HG02852 (cell line): ENCODE measurements around the gene PPP2R5D.
"Not testable (repeated sequence)": the region's sequence is repeated elsewhere in the genome, so short reads cannot be mapped to it uniquely, and the experiment has no call there.

ENCODE experiments used
- ATAC-seq: cut with Tn5 transposase; IDR thresholded peaks from one replicate; pipeline ENCODE4 v1.9.1; 2021; ENCODE audit warnings: mild to moderate bottlenecking, moderate library complexity; ENCODE audit not compliant: unreplicated experiment

PPP2R5D gene

DNA sequence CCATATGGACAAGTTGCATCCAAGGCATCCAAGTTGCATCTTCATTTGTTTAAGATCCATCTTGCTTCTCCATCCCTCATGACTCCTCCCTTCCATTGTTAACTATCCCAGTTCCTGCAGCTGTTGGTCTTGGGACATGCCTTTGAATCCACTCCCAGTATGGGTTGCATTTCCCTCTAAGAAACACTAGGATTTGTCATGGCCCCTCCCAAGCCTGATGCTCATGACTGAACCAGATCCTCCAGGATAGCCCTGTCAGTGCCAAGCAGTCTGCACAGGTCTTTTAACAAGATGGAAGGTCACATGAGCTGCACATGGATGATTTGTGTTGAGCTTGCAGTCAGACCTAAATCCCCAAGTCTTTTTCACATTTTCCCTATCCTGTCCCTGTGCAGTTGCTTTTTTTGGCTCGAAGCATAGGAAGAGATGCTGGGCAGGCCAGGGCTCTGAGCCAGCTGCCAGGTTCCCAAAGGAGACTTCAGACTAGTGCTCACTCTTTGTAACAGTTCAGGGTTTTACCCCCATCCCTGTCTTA lies 4.2 kb downstream of the PPP2R5D start:
- ATAC-seq = no peak

- no peak for ATAC-seq
These were observed 5.6 kb downstream of the PPP2R5D start for GRCh38 chr6:42989923-42990322.

DNA sequence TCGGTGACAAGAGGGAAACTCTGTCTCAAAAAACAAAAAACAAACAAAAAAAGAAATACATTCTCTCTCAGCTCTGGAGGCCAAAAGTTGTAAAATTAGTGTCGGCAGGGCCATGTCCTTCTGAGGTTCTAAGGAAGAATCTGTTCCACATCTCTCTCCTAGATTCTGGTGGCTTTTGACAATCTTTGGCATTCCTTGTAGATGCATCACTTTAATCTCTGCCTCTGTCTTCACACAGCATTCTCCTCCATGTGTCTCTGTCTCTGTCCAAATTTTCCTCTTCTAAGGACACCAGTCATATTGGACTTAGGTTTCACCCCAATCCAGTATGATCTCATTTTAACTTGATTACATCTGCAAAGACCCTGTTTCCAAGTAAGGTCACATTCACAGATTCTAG lies 9.1 kb downstream of the PPP2R5D start:
- no peak for ATAC-seq

GRCh38 chr6:42996513-42996912 lies 12.1 kb downstream of the PPP2R5D start:
- ATAC-seq = no peak

DNA sequence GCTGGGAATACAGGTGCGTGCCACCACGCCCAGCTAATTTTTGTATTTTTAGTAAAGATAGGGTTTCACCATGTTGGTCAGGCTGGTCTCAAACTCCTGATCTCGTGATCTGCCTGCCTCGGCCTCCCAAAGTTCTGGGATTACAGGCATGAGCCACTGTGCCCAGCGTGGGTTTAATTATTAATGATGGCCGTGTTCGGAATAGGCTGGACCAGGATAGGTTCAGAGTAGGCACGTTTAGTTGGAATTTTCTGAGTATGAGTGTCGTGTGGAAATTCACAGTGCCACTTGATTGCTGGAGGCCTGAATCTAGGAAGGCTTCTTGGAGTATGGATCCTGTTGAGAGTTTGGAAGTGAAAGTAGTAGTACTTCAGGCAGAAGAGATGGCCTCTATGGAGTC lies 13.8 kb downstream of the PPP2R5D start:
- ATAC-seq = not testable (repeated sequence)

GRCh38 chr6:43001843-43002242 lies 17.5 kb downstream of the PPP2R5D start:
- ATAC-seq = no peak

DNA sequence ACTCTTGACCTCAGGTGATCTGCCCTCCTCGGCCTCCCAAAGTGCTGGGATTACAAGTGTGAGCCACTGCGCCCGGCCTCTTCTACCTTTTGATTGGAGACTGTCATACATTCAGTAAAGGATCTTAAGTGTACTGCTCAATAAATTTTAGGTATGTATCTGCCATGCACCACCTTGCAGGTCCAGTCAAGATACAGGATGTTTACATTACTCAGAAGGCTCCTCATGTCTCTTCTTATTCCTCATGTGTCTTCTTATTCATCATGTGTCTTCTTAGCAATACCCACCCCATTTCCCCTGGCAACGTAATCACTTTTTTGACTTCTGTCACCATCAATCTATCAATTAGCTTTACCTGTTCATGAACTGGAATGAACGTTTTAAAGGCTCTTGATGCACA lies 21.5 kb downstream of the PPP2R5D start:
- no peak for ATAC-seq

- ATAC-seq = no peak
These were observed 21.9 kb downstream of the PPP2R5D start for GRCh38 chr6:43006251-43006650.

DNA sequence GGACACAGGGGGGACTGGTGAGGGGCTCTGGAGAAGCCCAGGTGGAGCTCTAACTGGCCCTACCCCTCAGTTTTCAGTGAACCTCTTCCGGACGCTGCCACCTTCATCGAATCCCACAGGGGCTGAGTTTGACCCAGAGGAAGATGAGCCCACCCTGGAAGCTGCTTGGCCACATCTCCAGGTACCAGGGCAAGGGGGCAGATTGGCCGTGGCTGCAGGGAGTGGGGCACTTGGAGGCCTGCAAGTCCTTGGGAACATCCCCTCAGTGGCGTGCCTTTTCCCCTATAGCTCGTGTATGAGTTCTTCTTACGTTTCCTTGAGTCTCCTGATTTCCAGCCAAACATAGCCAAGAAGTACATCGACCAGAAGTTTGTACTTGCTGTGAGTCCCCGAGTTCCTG lies 22.8 kb downstream of the PPP2R5D start:
- ATAC-seq = no peak

GRCh38 chr6:43009124-43009523 lies 24.8 kb downstream of the PPP2R5D start:
- no peak for ATAC-seq

GRCh38 chr6:43011207-43011606 lies 26.8 kb downstream of the PPP2R5D start:
- ATAC-seq = no peak

- ATAC-seq = no peak
These were observed 28.0 kb downstream of the PPP2R5D start for GRCh38 chr6:43012364-43012763.

GRCh38 chr6:43013097-43013842 lies 28.9 kb downstream of the PPP2R5D start:
- ATAC-seq = peak; percentile 18

GRCh38 chr6:43013843-43014433 lies 29.6 kb downstream of the PPP2R5D start, which contains the start of the genes KLHDC3 and MEA1:
TSS of gene KLHDC3 (plus strand) at chr6:43014249. CDS start at chr6:43017193, 2,944 bp downstream.
TSS of gene MEA1 (minus strand) at chr6:43013946. CDS start at chr6:43013813, 133 bp downstream.
- peak; percentile 94 for ATAC-seq

DNA sequence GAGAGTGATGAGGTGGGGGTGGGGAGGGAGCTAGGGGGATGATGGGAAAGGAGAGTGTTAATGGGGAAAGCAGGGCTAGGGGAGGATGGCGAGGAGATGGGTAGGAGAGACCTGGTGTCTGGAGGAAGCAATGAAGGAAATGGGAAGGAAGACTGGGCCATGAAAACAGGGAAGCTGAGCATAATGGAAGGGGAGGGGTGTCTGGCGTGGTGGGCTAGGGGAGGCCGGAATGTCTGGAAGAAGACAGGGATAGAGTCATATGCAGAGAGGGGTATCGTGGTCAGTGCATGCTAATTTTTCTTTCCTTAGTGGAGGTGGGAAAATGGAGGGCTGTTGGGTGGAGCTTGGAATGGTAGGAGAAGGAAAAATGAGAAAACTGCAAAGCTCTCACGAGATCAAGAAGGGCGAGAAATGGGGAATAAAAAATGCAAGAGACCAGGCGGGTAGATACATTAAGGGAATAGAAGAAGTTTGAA lies 30.1 kb downstream of the PPP2R5D start:
- ATAC-seq = no peak

- no peak for ATAC-seq
These were observed 32.0 kb downstream of the PPP2R5D start for GRCh38 chr6:43016176-43016942.

DNA sequence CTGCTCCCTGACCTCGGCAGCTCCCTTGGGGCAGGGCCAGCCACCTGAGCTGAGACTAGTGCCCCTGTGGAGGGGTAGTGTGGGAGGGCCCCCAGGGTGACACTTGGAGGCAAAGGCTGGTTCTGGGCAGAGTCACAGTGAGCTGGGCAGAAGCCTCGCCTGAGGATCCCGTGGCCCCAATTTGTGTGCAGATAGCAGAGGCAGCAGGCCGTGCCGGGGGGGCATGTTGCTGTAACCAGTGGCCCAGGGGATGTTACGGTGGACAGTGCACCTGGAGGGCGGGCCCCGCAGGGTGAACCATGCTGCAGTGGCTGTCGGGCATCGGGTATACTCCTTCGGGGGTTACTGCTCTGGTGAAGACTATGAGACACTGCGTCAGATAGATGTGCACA lies 32.6 kb downstream of the PPP2R5D start:
- ATAC-seq = no peak

- no peak for ATAC-seq
These were observed 34.8 kb downstream of the PPP2R5D start for GRCh38 chr6:43019152-43019551.

- ATAC-seq = no peak
These were observed 35.8 kb downstream of the PPP2R5D start for GRCh38 chr6:43020052-43020705.

DNA sequence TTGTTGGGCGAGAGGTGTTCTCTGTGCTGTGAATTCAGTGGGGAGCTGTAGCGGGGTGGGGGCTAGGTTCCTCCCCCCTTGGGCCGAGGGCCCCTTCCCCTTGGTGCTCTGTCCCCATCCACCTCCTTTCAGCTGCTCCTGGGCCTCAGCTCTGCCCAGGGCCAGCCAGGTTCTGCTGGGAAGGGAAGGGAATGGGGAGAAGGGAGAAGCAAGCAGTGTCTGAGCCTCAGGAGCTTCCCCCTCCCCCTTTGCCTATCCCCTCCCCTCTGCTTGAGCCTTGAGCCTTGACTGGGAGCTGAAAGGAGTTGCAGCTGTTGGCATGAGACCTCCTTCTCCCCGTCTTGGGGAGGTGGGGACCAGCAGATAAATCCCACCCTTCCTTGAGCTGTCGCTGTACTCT lies 36.5 kb downstream of the PPP2R5D start:
- ATAC-seq = no peak
